ENCODE measurements around the gene CDK15. TPM values are rescaled to one million over a fixed set of nuclear protein-coding genes. Genes with fewer than 3 reads are reported as not detected.

CDK15 gene
- total RNA-seq, 5 donors from 2014 or later (not counting 1 experiment from before 2014, with no cell fraction given) = not detected

- peaks cover 0 to under 1% of the 10 kb centered on the region in 2 donors for H3K27me3 Mint-ChIP-seq
- H3K4me1 Mint-ChIP-seq = peaks cover 9 to 14% (median 11%) of the 10 kb centered on the region in 3 donors
- POLR2A ChIA-PET = interaction anchor here (0.6 to 0.7 kb wide), 2 partner anchors 23 to 347 kb away, joined by 3 read pairs; no protein-coding TSS in a partner anchor
- H3K9me3 Mint-ChIP-seq = no peaks in the 10 kb centered on the region
- no peak for DNase-seq
- no peak overlapping the region for H3K4me3 ChIP-seq (ENCODE audit: control insufficient read depth in 1 of 2, extremely low read depth in 1 of 2, low read length in 1 of 2)
- CTCF ChIA-PET = no interaction called here
- no peak for ATAC-seq (replicated peaks in 1 of 4)
- no peak overlapping the region for H3K27ac ChIP-seq (ENCODE audit: low read length)
- H3K9me3 ChIP-seq = no peaks in the 10 kb centered on the region
- peaks cover 8 to 11% of the 10 kb centered on the region in 2 experiments for H3K4me1 ChIP-seq (ENCODE audit: control insufficient read depth in 1 of 2, extremely low read depth in 1 of 2, insufficient read depth in 2 of 2, low read length in 2 of 2)
- H3K36me3 Mint-ChIP-seq = no peaks in the 10 kb centered on the region
- H3K36me3 ChIP-seq (ENCODE audit: control insufficient read depth in 2 of 2, extremely low read depth in 1 of 2, insufficient read depth in 1 of 2, low read length in 1 of 2) = no peaks in the 10 kb centered on the region
- 69% methylated on average over 3 of the region's 4 CpGs for WGBS (ENCODE audit: insufficient coverage)
- no peak overlapping the region for H3K4me3 Mint-ChIP-seq
- no peak overlapping the region for H3K27ac Mint-ChIP-seq
- no peaks in the 10 kb centered on the region for H3K27me3 ChIP-seq (replicated peaks in 1 of 2; ENCODE audit: control insufficient read depth in 2 of 2, extremely low read depth in 1 of 2, insufficient read depth in 2 of 2, low read length in 1 of 2)
Measured at GRCh38 chr2:201785135-201785534, 21.2 kb upstream of the CDK15 start.

- Histone ChIP-seq H3K4me3 (ENCODE audit: control insufficient read depth in 1 of 2, extremely low read depth in 1 of 2, low read length in 1 of 2) (no peak overlapping the region), H3K9me3 (no peaks in the 10 kb centered on the region), H3K36me3 (ENCODE audit: control insufficient read depth in 2 of 2, extremely low read depth in 1 of 2, insufficient read depth in 1 of 2, low read length in 1 of 2) (no peaks in the 10 kb centered on the region), H3K4me1 (ENCODE audit: control insufficient read depth in 1 of 2, extremely low read depth in 1 of 2, insufficient read depth in 2 of 2, low read length in 2 of 2) (peaks cover 4 to 5% of the 10 kb centered on the region in 2 experiments), H3K27ac (ENCODE audit: low read length) (no peak overlapping the region), H3K27me3 (replicated peaks in 1 of 2; ENCODE audit: control insufficient read depth in 2 of 2, extremely low read depth in 1 of 2, insufficient read depth in 2 of 2, low read length in 1 of 2) (no peaks in the 10 kb centered on the region)
- no peak overlapping the region for H3K4me3 Mint-ChIP-seq
- H3K9me3 Mint-ChIP-seq = no peaks in the 10 kb centered on the region
- ATAC-seq (replicated peaks in 1 of 4) (no peak), DNase-seq (no peak)
- ChIA-PET POLR2A (no interaction called here), CTCF (interaction anchor here in 1 of 2 donors (0.5 kb wide), 1 partner anchor 18 kb away, joined by 13 read pairs; no protein-coding TSS in a partner anchor)
- no peaks in the 10 kb centered on the region for H3K36me3 Mint-ChIP-seq
- peaks cover 5 to 8% (median 6%) of the 10 kb centered on the region in 3 donors for H3K4me1 Mint-ChIP-seq
- H3K27me3 Mint-ChIP-seq = peaks cover 0 to 6% of the 10 kb centered on the region in 2 donors
- no peak overlapping the region for H3K27ac Mint-ChIP-seq
Measured at GRCh38 chr2:201786471-201786870, 19.9 kb upstream of the CDK15 start.

- Mint-ChIP-seq H3K27ac (no peak overlapping the region), H3K4me1 (no peaks in the 10 kb centered on the region), H3K36me3 (no peaks in the 10 kb centered on the region), H3K9me3 (no peaks in the 10 kb centered on the region), H3K4me3 (no peak overlapping the region), H3K27me3 (peaks cover 0 to 6% of the 10 kb centered on the region in 2 donors)
- no peak for DNase-seq
- ChIA-PET POLR2A (no interaction called here), CTCF (no interaction called here)
- WGBS (ENCODE audit: insufficient coverage) = 100% methylated on average over 1 of the region's 3 CpGs
- H3K4me1 ChIP-seq (ENCODE audit: control insufficient read depth in 1 of 2, extremely low read depth in 1 of 2, insufficient read depth in 2 of 2, low read length in 2 of 2) = no peaks in the 10 kb centered on the region
- no peaks in the 10 kb centered on the region for H3K9me3 ChIP-seq
- no peak overlapping the region for H3K27ac ChIP-seq (ENCODE audit: low read length)
- H3K27me3 ChIP-seq (replicated peaks in 1 of 2; ENCODE audit: control insufficient read depth in 2 of 2, extremely low read depth in 1 of 2, insufficient read depth in 2 of 2, low read length in 1 of 2) = no peaks in the 10 kb centered on the region
- no peaks in the 10 kb centered on the region for H3K36me3 ChIP-seq (ENCODE audit: control insufficient read depth in 2 of 2, extremely low read depth in 1 of 2, insufficient read depth in 1 of 2, low read length in 1 of 2)
- no peak for ATAC-seq (replicated peaks in 1 of 4)
- H3K4me3 ChIP-seq (ENCODE audit: control insufficient read depth in 1 of 2, extremely low read depth in 1 of 2, low read length in 1 of 2) = no peak overlapping the region
Measured at GRCh38 chr2:201788371-201788770, 18.0 kb upstream of the CDK15 start.

- no CpG with 5 or more reads among the region's 2 CpGs for WGBS (ENCODE audit: insufficient coverage)
- no peak overlapping the region for H3K27ac Mint-ChIP-seq
- no peaks in the 10 kb centered on the region for H3K36me3 ChIP-seq (ENCODE audit: control insufficient read depth in 2 of 2, extremely low read depth in 1 of 2, insufficient read depth in 1 of 2, low read length in 1 of 2)
- ATAC-seq (replicated peaks in 1 of 4) (no peak), DNase-seq (no peak)
- H3K4me1 Mint-ChIP-seq = no peaks in the 10 kb centered on the region
- no peaks in the 10 kb centered on the region for H3K4me1 ChIP-seq (ENCODE audit: control insufficient read depth in 1 of 2, extremely low read depth in 1 of 2, insufficient read depth in 2 of 2, low read length in 2 of 2)
- no peak overlapping the region for H3K4me3 ChIP-seq (ENCODE audit: control insufficient read depth in 1 of 2, extremely low read depth in 1 of 2, low read length in 1 of 2)
- no peaks in the 10 kb centered on the region for H3K9me3 ChIP-seq
- H3K27me3 ChIP-seq (replicated peaks in 1 of 2; ENCODE audit: control insufficient read depth in 2 of 2, extremely low read depth in 1 of 2, insufficient read depth in 2 of 2, low read length in 1 of 2) = no peaks in the 10 kb centered on the region
- no peaks in the 10 kb centered on the region for H3K36me3 Mint-ChIP-seq
- POLR2A ChIA-PET = interaction anchor here (0.5 to 0.6 kb wide), 2 partner anchors 15 to 67 kb away, joined by 12 to 17 read pairs; no protein-coding TSS in a partner anchor
- no peak overlapping the region for H3K27ac ChIP-seq (ENCODE audit: low read length)
- no peak overlapping the region for H3K4me3 Mint-ChIP-seq
- H3K27me3 Mint-ChIP-seq = peaks cover 0 to 6% of the 10 kb centered on the region in 2 donors
- no peaks in the 10 kb centered on the region for H3K9me3 Mint-ChIP-seq
- CTCF ChIA-PET = no interaction called here
Measured at GRCh38 chr2:201789395-201789794, 16.9 kb upstream of the CDK15 start.

GRCh38 chr2:201790291-201790690, 16.0 kb upstream of the CDK15 start:
- H3K4me1 ChIP-seq (ENCODE audit: control insufficient read depth in 1 of 2, extremely low read depth in 1 of 2, insufficient read depth in 2 of 2, low read length in 2 of 2) = no peaks in the 10 kb centered on the region
- no peak overlapping the region for H3K4me3 Mint-ChIP-seq
- H3K36me3 ChIP-seq (ENCODE audit: control insufficient read depth in 2 of 2, extremely low read depth in 1 of 2, insufficient read depth in 1 of 2, low read length in 1 of 2) = no peaks in the 10 kb centered on the region
- H3K27me3 Mint-ChIP-seq = peaks cover 0 to 6% of the 10 kb centered on the region in 2 donors
- H3K36me3 Mint-ChIP-seq = no peaks in the 10 kb centered on the region
- no peaks in the 10 kb centered on the region for H3K9me3 Mint-ChIP-seq
- H3K4me3 ChIP-seq (ENCODE audit: control insufficient read depth in 1 of 2, extremely low read depth in 1 of 2, low read length in 1 of 2) = no peak overlapping the region
- DNase-seq = no peak
- H3K27ac ChIP-seq (ENCODE audit: low read length) = no peak overlapping the region
- ChIA-PET CTCF (no interaction called here), POLR2A (no interaction called here)
- H3K27ac Mint-ChIP-seq = no peak overlapping the region
- no peaks in the 10 kb centered on the region for H3K4me1 Mint-ChIP-seq
- ATAC-seq (replicated peaks in 1 of 4) = no peak
- no peaks in the 10 kb centered on the region for H3K27me3 ChIP-seq (replicated peaks in 1 of 2; ENCODE audit: control insufficient read depth in 2 of 2, extremely low read depth in 1 of 2, insufficient read depth in 2 of 2, low read length in 1 of 2)
- H3K9me3 ChIP-seq = no peaks in the 10 kb centered on the region
- 93% methylated on average over 3 of the region's 3 CpGs for WGBS (ENCODE audit: insufficient coverage)

GRCh38 chr2:201790989-201791388, 15.3 kb upstream of the CDK15 start:
- H3K4me3 Mint-ChIP-seq = no peak overlapping the region
- Histone ChIP-seq H3K9me3 (no peaks in the 10 kb centered on the region), H3K27ac (ENCODE audit: low read length) (no peak overlapping the region), H3K4me3 (ENCODE audit: control insufficient read depth in 1 of 2, extremely low read depth in 1 of 2, low read length in 1 of 2) (no peak overlapping the region), H3K27me3 (replicated peaks in 1 of 2; ENCODE audit: control insufficient read depth in 2 of 2, extremely low read depth in 1 of 2, insufficient read depth in 2 of 2, low read length in 1 of 2) (no peaks in the 10 kb centered on the region), H3K36me3 (ENCODE audit: control insufficient read depth in 2 of 2, extremely low read depth in 1 of 2, insufficient read depth in 1 of 2, low read length in 1 of 2) (no peaks in the 10 kb centered on the region), H3K4me1 (ENCODE audit: control insufficient read depth in 1 of 2, extremely low read depth in 1 of 2, insufficient read depth in 2 of 2, low read length in 2 of 2) (no peaks in the 10 kb centered on the region)
- DNase-seq (no peak), ATAC-seq (replicated peaks in 1 of 4) (no peak)
- POLR2A ChIA-PET = no interaction called here
- no peaks in the 10 kb centered on the region for H3K9me3 Mint-ChIP-seq
- CTCF ChIA-PET = no interaction called here
- H3K4me1 Mint-ChIP-seq = no peaks in the 10 kb centered on the region
- no peaks in the 10 kb centered on the region for H3K36me3 Mint-ChIP-seq
- no peak overlapping the region for H3K27ac Mint-ChIP-seq
- no CpG with 5 or more reads among the region's 2 CpGs for WGBS (ENCODE audit: insufficient coverage)
- peaks cover 0 to 13% of the 10 kb centered on the region in 2 donors for H3K27me3 Mint-ChIP-seq

- Mint-ChIP-seq H3K27ac (no peak overlapping the region), H3K4me1 (no peaks in the 10 kb centered on the region), H3K4me3 (no peak overlapping the region), H3K9me3 (no peaks in the 10 kb centered on the region), H3K27me3 (peaks cover 0 to 13% of the 10 kb centered on the region in 2 donors), H3K36me3 (no peaks in the 10 kb centered on the region)
- WGBS (ENCODE audit: insufficient coverage) = no CpG with 5 or more reads among the region's 1 CpG
- no peak for DNase-seq
- Histone ChIP-seq H3K27me3 (replicated peaks in 1 of 2; ENCODE audit: control insufficient read depth in 2 of 2, extremely low read depth in 1 of 2, insufficient read depth in 2 of 2, low read length in 1 of 2) (no peaks in the 10 kb centered on the region), H3K9me3 (no peaks in the 10 kb centered on the region), H3K27ac (ENCODE audit: low read length) (no peak overlapping the region), H3K36me3 (ENCODE audit: control insufficient read depth in 2 of 2, extremely low read depth in 1 of 2, insufficient read depth in 1 of 2, low read length in 1 of 2) (no peaks in the 10 kb centered on the region), H3K4me3 (ENCODE audit: control insufficient read depth in 1 of 2, extremely low read depth in 1 of 2, low read length in 1 of 2) (no peak overlapping the region), H3K4me1 (ENCODE audit: control insufficient read depth in 1 of 2, extremely low read depth in 1 of 2, insufficient read depth in 2 of 2, low read length in 2 of 2) (no peaks in the 10 kb centered on the region)
- POLR2A ChIA-PET = no interaction called here
- no peak for ATAC-seq (replicated peaks in 1 of 4)
- CTCF ChIA-PET = no interaction called here
Measured at GRCh38 chr2:201793631-201794030, 12.7 kb upstream of the CDK15 start.

All from T-cell (primary cell).